GM19452 (cell line): ENCODE data around the gene DDX51.

Experiments
- ATAC-seq: cut with Tn5 transposase; IDR thresholded peaks from one replicate; pipeline ENCODE4 v1.9.1; 2021; ENCODE audit not compliant: unreplicated experiment

Gene DDX51

GRCh38 chr12:132167611-132168310, 23.6 kb upstream of the DDX51 start:
- ATAC-seq = no peak

GRCh38 chr12:132166801-132167591, 22.9 kb upstream of the DDX51 start:
- no peak for ATAC-seq

- ATAC-seq = no peak
Measured at GRCh38 chr12:132166093-132166492, 22.0 kb upstream of the DDX51 start.

- ATAC-seq = no peak
Measured at GRCh38 chr12:132165584-132165983, 21.5 kb upstream of the DDX51 start.

- no peak for ATAC-seq
Measured at GRCh38 chr12:132164426-132164825, 20.3 kb upstream of the DDX51 start.

- no peak for ATAC-seq
Measured at GRCh38 chr12:132163911-132164288, 19.8 kb upstream of the DDX51 start.

GRCh38 chr12:132163041-132163910, 19.2 kb upstream of the DDX51 start:
- ATAC-seq = no peak

GRCh38 chr12:132162508-132163031, 18.5 kb upstream of the DDX51 start:
- no peak for ATAC-seq

GRCh38 chr12:132161796-132162507, 17.8 kb upstream of the DDX51 start:
- ATAC-seq = no peak

GRCh38 chr12:132161036-132161781, 17.1 kb upstream of the DDX51 start:
- ATAC-seq = no peak

GRCh38 chr12:132160601-132161035, 16.5 kb upstream of the DDX51 start:
- ATAC-seq = no peak

GRCh38 chr12:132160016-132160415, 15.9 kb upstream of the DDX51 start:
- ATAC-seq = no peak

- ATAC-seq = no peak
Measured at GRCh38 chr12:132159555-132160003, 15.5 kb upstream of the DDX51 start.

- ATAC-seq = no peak
Measured at GRCh38 chr12:132158677-132159554, 14.8 kb upstream of the DDX51 start.

- ATAC-seq = no peak
Measured at GRCh38 chr12:132157733-132158409, 13.8 kb upstream of the DDX51 start.

- ATAC-seq = no peak
Measured at GRCh38 chr12:132156573-132157325, 12.6 kb upstream of the DDX51 start.

GRCh38 chr12:132155771-132156572, 11.9 kb upstream of the DDX51 start:
- no peak for ATAC-seq
